COLO668 (cell line): ENCODE data around the gene HSPG2.
"Not testable (repeated sequence)": the region's sequence is repeated elsewhere in the genome, so short reads cannot be mapped to it uniquely, and the experiment has no call there.

Experiments used
- DNase-seq: peaks from one replicate; lab custom pipeline; 2025; ENCODE audit not compliant: unreplicated experiment; lab: John Stamatoyannopoulos, UW

The HSPG2 gene

GRCh38 chr1:21830792-21831453 lies 106.2 kb downstream of the HSPG2 start:
- DNase-seq = no peak

- no peak for DNase-seq
These were observed 107.8 kb downstream of the HSPG2 start for GRCh38 chr1:21829294-21829693.

GRCh38 chr1:21828506-21829210 lies 108.5 kb downstream of the HSPG2 start:
- no peak for DNase-seq

- no peak for DNase-seq
These were observed 109.0 kb downstream of the HSPG2 start for GRCh38 chr1:21828075-21828474.

- DNase-seq = no peak
These were observed 109.9 kb downstream of the HSPG2 start for GRCh38 chr1:21827141-21827679.

GRCh38 chr1:21826694-21827093 lies 110.4 kb downstream of the HSPG2 start:
- DNase-seq = not testable (repeated sequence)

- no peak for DNase-seq
These were observed 111.7 kb downstream of the HSPG2 start for GRCh38 chr1:21825393-21825792.

GRCh38 chr1:21824926-21825325 lies 112.2 kb downstream of the HSPG2 start:
- DNase-seq = no peak

- no peak for DNase-seq
These were observed 113.0 kb downstream of the HSPG2 start for GRCh38 chr1:21823980-21824702.

GRCh38 chr1:21823206-21823979 lies 113.7 kb downstream of the HSPG2 start:
- no peak for DNase-seq

- DNase-seq = no peak
These were observed 114.8 kb downstream of the HSPG2 start for GRCh38 chr1:21822349-21822748.

GRCh38 chr1:21821385-21822019 lies 115.6 kb downstream of the HSPG2 start:
- no peak for DNase-seq

GRCh38 chr1:21820597-21821232 lies 116.4 kb downstream of the HSPG2 start:
- DNase-seq = no peak

- DNase-seq = peak; percentile 23
These were observed 118.5 kb downstream of the HSPG2 start for GRCh38 chr1:21818656-21819055.

GRCh38 chr1:21816602-21817302 lies 120.4 kb downstream of the HSPG2 start:
- peak; percentile 38 for DNase-seq

GRCh38 chr1:21815724-21816321 lies 121.3 kb downstream of the HSPG2 start:
- no peak for DNase-seq

GRCh38 chr1:21814981-21815582 lies 122.0 kb downstream of the HSPG2 start:
- no peak for DNase-seq

GRCh38 chr1:21814241-21814918 lies 122.7 kb downstream of the HSPG2 start:
- no peak for DNase-seq
